NCI-H345 (cell line): ENCODE data around the gene ERP29.
A peak's percentile ranks its signal among the peaks of the same experiment; 100 is the strongest.
"Not testable (repeated sequence)": the region's sequence is repeated elsewhere in the genome, so short reads cannot be mapped to it uniquely, and the experiment has no call there.

Experiments
- DNase-seq: peaks from one replicate; lab custom pipeline; 2025; lab: John Stamatoyannopoulos, UW

ERP29 gene

DNA sequence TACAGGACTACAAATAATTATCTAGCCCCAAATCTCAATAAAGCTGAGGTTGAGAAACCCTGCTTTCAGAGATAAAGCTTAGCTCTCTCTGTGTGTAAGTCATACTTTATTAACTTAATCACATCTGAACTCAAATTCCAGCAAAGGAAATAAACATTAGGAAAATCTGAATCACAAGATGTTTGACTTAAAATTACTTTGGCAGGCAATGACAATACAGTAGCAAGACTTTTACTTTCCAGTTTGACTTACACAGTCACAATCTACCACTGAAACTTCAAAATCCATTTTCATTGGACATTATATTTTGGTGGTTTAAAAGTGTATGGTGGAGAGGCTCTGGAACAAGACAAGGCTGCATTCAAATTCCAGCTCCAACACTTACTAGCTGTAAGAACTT, 11.7 kb upstream of the ERP29 start:
- DNase-seq: no peak

GRCh38 chr12:112004041-112004440, 9.2 kb upstream of the ERP29 start:
- no peak for DNase-seq

DNA sequence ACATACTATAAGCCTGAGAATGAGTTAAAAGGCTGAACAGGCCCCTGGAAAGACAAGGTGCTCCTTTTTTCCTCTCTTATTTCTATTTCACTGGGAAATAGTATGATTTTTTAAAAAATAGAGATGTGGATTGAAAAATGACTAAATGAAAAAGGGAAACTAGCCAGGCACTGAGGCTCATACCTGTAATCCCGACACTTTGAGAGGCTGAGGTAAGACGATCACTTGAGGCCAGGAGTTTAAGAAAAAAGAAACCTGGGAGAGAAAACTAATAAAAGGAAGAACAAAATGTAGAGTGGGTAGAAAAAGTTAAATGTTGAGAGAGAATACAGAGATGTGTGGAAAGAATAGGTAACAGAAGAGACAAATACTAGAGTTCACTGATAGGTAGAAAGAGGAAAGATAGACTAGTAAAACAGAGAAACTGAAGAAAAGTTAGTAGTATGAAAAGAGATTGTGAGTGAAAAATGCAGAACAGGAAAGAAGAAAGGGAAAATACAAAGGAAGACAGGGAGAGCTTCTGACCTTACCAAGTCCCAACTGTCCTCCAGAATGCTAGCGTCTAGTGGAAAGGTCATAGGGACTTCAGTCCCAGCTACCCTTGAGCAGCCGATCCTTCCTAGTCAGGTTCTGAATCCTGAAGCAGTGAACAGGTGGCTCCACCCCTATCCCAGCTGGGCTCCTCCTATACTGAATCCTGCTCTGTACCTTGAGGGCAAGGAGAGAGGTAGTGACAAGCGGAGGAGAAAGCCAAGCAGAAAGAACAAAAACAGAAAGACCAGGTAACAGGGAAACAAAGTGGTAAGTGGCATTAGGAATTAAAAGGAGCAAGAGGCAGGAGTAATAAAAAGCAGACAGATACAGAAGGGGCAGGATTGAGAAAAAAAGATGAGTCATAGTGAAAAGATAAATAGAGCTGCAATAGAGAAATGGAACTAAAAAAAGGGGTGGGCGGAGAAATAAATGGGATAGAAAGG, 7.5 kb upstream of the ERP29 start:
- no peak for DNase-seq

DNA sequence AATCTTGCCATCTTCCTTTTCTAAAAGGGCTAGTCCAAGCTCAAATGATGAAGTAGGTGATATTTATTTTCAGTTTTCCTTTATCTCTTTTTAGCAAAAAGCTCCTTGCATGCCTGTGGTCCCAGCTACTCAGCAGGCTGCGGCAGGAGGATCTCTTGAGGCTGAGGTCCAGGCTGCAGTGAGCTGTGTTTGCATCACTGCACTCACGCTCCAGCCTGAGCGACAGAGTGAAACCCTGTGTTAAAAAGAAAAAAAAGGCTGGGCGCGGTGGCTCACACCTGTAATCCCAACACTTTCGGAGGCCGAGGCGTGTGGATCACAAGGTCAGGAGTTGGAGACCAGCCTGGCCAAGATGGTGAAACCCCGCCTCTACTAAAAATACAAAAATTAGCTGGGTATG, 5.3 kb upstream of the ERP29 start:
- DNase-seq: no peak

- DNase-seq: no peak
Observed at GRCh38 chr12:112008918-112009317, 4.3 kb upstream of the ERP29 start.

GRCh38 chr12:112009596-112009995, 3.6 kb upstream of the ERP29 start:
- not testable (repeated sequence) for DNase-seq

DNA sequence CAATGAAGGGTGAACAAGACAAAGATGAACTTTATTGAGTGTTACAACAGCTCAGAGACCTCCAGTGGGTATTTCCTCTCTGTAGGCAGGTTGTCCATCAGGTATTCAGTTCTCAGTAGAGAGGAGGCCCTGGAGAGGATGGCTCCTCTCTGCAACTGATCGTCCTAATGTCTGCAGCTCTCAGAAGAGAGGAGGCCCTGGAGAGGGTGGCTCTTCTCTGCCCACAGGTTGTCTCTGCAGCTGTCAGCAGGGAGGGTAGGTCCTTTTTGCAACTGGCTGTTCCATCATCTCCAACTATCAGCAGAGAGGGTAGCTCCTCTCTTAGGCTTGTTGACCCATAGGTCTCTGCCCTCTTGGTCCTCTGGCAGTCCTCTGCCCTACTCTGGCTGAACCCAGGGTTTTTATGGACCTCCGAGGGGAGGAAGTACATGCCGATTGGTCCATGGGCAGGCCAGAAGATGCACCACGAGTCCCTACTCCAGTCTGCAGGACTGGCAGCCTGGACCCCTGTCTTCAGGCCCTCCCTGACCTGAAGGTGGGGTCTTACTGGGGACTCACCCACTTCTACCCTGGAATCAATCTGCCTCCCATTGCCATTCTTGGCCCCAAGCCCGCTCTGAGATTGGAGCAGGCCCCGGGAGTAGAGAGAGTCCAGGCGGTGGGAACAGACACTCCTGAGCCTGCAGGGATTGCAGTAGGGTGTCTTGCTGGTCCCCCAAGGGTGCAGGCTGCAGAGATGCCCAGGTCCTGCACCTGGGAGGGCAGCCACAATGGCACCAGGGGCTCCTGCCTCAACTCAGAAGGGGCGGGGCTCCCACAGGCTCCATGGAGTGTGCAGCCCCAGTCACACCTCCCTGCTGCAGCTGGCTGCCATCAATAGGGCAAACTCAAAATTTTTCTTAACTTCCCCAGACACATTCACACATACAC, 2.5 kb upstream of the ERP29 start:
- no peak for DNase-seq

DNA sequence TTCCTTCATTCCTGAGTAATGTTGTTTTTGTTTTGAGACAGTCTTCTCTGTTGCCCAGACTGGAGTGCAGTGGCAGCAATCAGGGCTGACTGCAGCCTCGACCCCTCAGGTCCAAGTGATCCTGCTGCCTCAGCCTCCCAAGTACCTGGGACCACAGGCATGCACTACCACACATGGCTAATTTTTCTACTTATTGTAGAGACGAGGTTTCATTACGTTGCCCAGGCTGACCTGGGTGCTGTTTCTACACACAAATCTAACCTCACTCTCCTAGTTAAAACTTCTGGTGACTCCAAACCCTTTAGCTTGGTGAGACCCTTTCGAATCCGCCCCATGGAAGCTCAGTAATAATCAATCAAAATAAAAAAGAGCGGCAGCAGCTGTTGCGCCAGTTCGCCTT, 1.5 kb upstream of the ERP29 start:
- no peak for DNase-seq

DNA sequence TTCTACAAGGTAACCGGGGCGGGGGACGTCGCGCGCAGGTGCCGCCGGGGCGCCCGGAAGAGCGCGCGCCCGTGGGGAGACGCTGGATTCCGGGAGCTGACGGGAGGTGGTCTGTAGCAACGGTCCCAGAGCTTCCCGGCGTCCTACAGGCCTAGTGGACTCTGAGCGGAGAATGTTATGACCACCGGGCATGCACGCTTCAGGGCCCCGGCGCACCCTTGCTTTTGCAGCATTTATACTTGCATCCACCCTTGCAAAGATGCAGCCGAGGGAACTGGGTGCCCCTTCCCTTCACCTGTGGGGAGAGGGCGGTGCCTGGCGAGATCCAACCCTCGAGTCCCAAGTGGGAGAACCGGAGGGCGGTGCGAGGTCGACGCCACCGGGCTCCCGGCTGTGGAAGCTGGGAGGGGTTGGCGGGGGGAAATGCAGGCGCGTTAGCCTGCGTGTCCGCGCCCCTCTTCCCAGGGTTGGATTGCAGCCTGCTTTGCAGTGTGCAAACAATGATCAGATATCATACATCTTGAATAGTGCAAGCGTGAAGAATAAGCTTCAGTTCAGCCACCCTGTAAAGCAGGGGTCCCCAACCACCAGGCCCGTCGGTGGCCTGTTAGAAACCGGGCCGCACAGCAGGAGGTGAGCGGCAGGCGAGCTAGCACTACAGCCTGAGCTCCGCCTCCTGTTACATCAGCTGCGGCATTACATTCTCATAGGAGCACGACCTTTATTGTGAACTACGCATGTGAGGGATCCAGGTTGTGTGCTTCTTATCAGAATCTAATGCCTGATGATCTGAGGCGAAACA, 576 bp downstream of the ERP29 start:
- peak; percentile 79 for DNase-seq

DNA sequence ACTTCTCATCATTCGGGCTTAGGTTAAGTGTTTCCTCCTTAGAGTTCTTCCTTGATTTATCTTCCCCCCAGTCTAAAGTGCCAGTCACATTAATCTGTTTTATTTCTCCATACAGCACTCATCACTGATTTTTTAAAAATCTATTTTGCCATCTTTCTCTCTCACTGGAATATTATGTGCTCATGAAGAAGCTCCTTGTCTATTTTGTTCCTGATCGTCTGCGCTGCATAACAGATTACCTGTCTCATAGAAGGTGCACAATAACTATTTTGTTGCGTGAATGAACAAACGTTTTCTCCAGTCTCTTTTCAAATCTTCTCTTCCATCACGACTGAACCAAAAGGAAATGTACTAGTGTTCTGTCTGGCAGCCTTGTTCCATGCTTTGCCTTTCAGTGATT, 2.7 kb downstream of the ERP29 start:
- no peak for DNase-seq

DNA sequence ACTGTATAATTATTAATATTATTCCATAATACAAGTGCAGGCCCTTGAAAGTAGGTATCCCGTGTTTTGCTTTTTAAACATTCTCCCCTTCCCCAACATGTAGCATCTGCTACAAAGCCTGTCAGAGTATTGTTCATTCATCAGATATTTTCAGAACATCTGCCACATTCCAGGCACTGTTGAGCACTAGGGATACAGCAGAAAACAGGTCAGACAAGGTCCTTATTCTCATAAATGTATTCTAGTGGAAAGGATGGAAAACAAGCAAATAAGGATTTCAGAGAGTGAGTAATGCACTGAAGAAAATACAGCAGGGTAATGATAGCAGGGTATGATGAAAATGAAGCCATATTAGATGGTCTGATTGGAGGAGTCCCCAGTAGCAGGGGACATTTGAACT, 3.8 kb downstream of the ERP29 start:
- DNase-seq: no peak

DNA sequence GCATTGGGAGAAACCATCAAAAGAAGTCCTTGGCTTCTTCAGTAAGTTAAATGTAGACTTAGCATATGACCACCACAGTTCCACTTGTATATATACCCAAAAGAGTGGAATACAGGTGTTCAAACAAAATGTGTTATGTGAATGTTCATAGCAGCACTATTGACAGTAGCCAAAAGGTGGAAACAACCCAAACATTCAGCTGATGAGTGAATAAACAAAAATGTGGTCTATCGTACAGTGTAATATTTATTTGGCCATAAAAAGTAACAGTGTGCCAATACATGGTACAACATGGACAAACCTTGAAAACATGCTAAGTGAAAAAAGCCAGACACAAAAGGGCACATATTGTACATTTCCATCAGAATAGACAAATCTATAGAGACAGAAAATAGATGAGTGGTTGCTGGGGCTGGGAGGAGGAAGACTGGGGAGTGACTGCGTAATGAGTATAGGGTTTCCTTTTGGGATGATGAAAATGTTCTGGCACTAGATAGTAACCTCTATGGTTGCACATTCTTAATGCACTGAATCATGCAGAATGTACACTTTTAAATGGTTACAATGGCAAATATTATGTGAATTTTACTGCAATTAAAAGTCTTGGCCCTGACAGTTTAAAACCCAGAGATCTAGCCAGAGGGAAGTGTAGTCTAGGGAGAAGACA, 5.5 kb downstream of the ERP29 start:
- DNase-seq: no peak

GRCh38 chr12:112020947-112021457, 7.8 kb downstream of the ERP29 start:
- no peak for DNase-seq

DNA sequence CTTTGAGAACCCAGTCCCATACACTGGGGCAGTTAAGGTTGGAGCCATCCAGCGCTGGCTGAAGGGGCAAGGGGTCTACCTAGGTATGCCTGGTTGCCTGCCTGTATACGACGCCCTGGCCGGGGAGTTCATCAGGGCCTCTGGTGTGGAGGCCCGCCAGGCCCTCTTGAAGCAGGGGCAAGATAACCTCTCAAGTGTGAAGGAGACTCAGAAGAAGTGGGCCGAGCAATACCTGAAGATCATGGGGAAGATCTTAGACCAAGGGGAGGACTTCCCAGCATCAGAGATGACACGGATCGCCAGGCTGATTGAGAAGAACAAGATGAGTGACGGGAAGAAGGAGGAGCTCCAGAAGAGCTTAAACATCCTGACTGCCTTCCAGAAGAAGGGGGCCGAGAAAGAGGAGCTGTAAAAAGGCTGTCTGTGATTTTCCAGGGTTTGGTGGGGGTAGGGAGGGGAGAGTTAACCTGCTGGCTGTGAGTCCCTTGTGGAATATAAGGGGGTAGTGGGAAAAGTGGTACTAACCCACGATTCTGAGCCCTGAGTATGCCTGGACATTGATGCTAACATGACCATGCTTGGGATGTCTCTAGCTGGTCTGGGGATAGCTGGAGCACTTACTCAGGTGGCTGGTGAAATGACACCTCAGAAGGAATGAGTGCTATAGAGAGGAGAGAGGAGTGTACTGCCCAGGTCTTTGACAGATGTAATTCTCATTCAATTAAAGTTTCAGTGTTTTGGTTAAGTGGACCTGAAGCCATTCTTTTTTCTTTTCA, 9.2 kb downstream of the ERP29 start:
- no peak for DNase-seq

DNA sequence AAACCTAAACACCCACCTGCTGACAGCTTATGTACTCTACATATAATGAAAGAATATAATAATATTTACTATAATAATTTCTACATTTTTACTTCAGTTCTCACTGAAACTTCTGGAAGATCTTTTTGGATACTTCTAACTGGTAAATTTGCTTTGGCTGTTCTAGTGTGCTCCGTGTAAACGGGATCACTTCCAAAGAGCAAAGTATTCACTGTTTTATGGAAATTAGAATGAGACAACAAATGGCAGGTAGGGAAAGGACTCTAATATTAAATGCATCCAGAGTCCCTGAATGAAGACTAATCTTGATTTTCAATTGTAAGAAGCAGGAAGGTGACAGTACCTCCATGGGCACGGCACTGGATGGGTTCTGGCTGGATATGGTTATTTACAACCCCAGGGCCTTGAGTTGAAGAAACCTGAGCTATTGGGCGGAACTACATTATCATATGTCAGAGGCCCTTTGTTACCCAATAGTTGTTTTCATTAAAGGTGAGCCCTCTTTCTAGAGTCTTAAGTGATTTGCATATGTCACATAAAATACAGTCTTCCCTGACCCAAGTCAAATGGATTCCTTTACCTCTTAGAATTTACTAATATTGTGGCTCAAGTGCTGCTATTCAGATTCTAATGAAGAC, 10.7 kb downstream of the ERP29 start:
- DNase-seq: no peak

DNA sequence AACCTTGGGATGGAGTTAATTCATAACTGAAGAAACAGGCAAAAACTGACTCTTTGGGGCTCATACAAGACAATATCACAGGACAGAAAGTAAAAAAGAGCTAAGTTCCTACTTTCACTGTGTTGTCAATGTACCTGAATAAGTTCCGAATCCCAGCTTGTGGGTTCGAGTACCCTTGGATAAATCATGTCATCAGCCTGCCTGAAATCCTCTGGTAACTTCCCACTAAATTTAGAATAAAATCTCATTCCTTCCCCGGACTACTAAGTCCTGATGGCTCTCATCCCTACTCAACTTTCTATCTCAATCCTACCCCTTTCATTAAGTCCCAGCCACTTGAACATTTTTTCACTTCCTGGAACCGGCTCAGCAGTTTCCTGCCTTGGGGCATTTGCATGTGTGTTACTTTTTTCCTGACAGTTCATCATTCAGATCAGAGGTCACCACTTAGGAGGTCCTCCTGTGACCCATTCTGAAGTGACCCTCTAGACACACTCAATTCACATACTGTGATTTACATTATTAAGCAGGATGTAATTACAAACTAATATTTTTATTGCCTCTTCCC, 12.7 kb downstream of the ERP29 start:
- DNase-seq: no peak

DNA sequence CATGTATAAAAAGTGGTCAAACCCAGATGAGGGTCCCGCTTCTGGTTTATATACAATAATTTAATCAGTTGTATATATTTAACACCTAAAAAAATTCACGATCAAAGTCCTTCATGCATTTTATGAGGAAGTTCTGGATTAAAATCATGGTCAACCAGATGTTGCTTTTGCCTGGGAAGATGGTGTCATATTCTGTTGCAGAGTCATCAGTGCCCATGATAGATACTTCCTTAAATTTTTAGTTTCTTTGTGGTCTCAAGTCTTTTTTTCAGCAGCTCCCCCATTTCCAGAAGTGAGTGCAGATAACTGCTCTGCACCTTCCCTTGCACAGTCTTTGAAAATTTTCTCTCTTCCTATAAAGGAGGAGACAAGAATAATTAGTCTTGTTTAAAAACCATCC, 16.1 kb downstream of the ERP29 start:
- no peak for DNase-seq

DNA sequence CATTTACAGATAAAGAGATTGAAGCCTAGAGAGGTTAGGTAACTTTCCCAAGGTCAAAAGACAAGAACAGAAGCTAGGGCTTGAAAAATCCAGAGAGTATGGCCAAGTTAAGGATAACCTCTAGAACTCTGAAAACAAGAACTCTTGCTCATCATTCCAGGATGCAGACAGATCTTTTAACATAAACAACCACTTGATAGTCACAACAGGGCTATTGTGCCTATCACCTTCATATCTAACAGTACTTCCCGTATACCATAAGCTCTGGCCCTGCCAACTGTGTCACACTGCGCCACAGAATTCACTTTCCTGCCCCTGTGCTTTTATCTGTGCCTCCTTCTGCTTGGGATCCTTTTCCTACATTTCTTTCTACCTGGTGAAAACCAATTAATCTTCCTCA, 18.2 kb downstream of the ERP29 start:
- no peak for DNase-seq

DNA sequence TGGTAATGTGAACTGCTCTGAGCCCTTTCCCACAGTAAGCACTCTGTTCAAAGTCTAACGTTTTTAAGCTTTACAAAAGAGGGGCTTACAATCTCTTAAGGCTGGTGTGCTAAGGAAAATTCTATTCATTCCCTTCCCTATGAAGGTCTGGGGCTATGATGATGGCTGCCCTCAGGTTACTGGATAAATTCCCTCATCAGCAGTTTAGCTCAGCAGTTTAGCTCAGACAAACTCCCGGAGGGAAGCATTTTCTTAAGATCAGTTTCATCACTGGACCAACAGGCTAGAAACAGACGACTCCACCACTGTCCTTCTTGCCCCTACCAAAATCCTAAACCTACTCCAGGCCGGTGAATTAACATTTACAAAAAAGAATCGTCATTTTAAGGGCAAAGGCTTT, 19.1 kb downstream of the ERP29 start:
- DNase-seq: no peak
